Activated gamma-delta T cell (primary cell): ENCODE results near the gene TTLL6.
"Not testable (repeated sequence)": the region's sequence is repeated elsewhere in the genome, so short reads cannot be mapped to it uniquely, and the experiment has no call there.

ENCODE experiments used
- DNase-seq: peaks from one replicate; lab custom pipeline; 2025; lab: John Stamatoyannopoulos, UW

Gene TTLL6

GRCh38 chr17:48723423-48724250, 93.4 kb downstream of the TTLL6 start:
- no peak for DNase-seq

GRCh38 chr17:48722915-48723422, 94.1 kb downstream of the TTLL6 start, which contains the start of gene PRAC2:
PRAC2 (plus strand) TSS chr17:48723185; CDS start chr17:48724411, 1,226 bp downstream.
- no peak for DNase-seq

- DNase-seq = no peak
Measured at GRCh38 chr17:48722201-48722907, 94.7 kb downstream of the TTLL6 start, which contains the start of gene PRAC1. PRAC1 (minus strand) TSS chr17:48722518; CDS start chr17:48722392, 126 bp downstream.

GRCh38 chr17:48721009-48721402, 96.0 kb downstream of the TTLL6 start:
- no peak for DNase-seq

GRCh38 chr17:48720266-48721008, 96.6 kb downstream of the TTLL6 start:
- DNase-seq = no peak

GRCh38 chr17:48719642-48720265, 97.3 kb downstream of the TTLL6 start:
- no peak for DNase-seq

GRCh38 chr17:48718761-48719641, 98.0 kb downstream of the TTLL6 start:
- no peak for DNase-seq

- DNase-seq = no peak
Measured at GRCh38 chr17:48718227-48718760, 98.7 kb downstream of the TTLL6 start.

- DNase-seq = no peak
Measured at GRCh38 chr17:48717367-48718226, 99.4 kb downstream of the TTLL6 start.

- DNase-seq = not testable (repeated sequence)
Measured at GRCh38 chr17:48716549-48716948, 100.5 kb downstream of the TTLL6 start.

GRCh38 chr17:48715496-48716399, 101.3 kb downstream of the TTLL6 start:
- no peak for DNase-seq
